ENCODE results near the gene VPS39. TPM values are rescaled to one million over a fixed set of nuclear protein-coding genes. Genes with fewer than 3 reads are reported as not detected.

VPS39 gene
- 10 to 100 TPM; 34.8 to 58.7 (median 50.2) TPM for total RNA-seq
- polyA plus RNA-seq: 10 to 100 TPM; 30.3 to 61.5 TPM
- long read RNA-seq, donor 1, full-length matches to known transcripts: 11 of 39 reads
- long read RNA-seq, donor 1, partial matches to known transcripts: 24 of 39 reads
- long read RNA-seq, donor 1, other reads (novel, unspliced or antisense): 4 of 39 reads
- long read RNA-seq, donor 2, full-length matches to known transcripts: 26 of 36 reads
- long read RNA-seq, donor 2, partial matches to known transcripts: 10 of 36 reads
- long read RNA-seq, donor 2, other reads (novel, unspliced or antisense): 0 of 36 reads
- long read RNA-seq, donor 3, full-length matches to known transcripts: 115 of 161 reads
- long read RNA-seq, donor 3, partial matches to known transcripts: 26 of 161 reads
- long read RNA-seq, donor 3, other reads (novel, unspliced or antisense): 20 of 161 reads

- Histone ChIP-seq H3K4me1 (ENCODE audit: insufficient read depth) (peaks cover 1% of the 10 kb centered on the region), H3K9me3 (no peaks in the 10 kb centered on the region), H3K4me3 (peak within 1 kb of the TSS; percentile 54), H3K27me3 (no peaks in the 10 kb centered on the region), H3K27ac (peak within 1 kb of the TSS in 1 of 2 donors; percentile 0), H3K36me3 (no peaks in the 10 kb centered on the region)
- WGBS, 3 donors: 1 to 2% (median 1%) methylated on average over 44 to 45 of the region's 45 CpGs
- DNase-seq: peak; percentile 69 to 88 (median 81)
- TF ChIP-seq EP300 (IDR thresholded peaks at IDR 0.05) (no peak), POLR2A (IDR thresholded peaks at IDR 0.05) (peak; percentile 52), CTCF (IDR thresholded peaks at IDR 0.05) (no peak)
- intact Hi-C loops (cut with DNase I): no loop called here
These were observed at the start of gene VPS39 for GRCh38 chr15:42207674-42208579. VPS39 (minus strand) TSS chr15:42208304; CDS start chr15:42208153, 151 bp downstream.

GRCh38 chr15:42253300-42253699 lies 45.2 kb upstream of the VPS39 start:
- no peak overlapping the region for H3K27ac ChIP-seq
- no peak overlapping the region for H3K4me3 ChIP-seq
- TF ChIP-seq CTCF (IDR thresholded peaks at IDR 0.05) (no peak), EP300 (IDR thresholded peaks at IDR 0.05) (no peak), POLR2A (IDR thresholded peaks at IDR 0.05) (no peak)
- no peaks in the 10 kb centered on the region for H3K36me3 ChIP-seq
- DNase-seq: no peak
- no peaks in the 10 kb centered on the region for H3K27me3 ChIP-seq
- WGBS, 3 donors: 96 to 99% (median 98%) methylated on average over 2 of the region's 2 CpGs
- no peaks in the 10 kb centered on the region for H3K9me3 ChIP-seq
- no peaks in the 10 kb centered on the region for H3K4me1 ChIP-seq (ENCODE audit: insufficient read depth)
- intact Hi-C loops (cut with DNase I): no loop called here

GRCh38 chr15:42240823-42241222 lies 32.7 kb upstream of the VPS39 start:
- H3K9me3 ChIP-seq: no peaks in the 10 kb centered on the region
- DNase-seq: no peak
- H3K36me3 ChIP-seq: peaks cover 4% of the 10 kb centered on the region
- 90 to 95% (median 91%) methylated on average over 1 of the region's 1 CpG for WGBS, 3 donors
- no peak overlapping the region for H3K27ac ChIP-seq
- intact Hi-C loops (cut with DNase I): no loop called here
- H3K4me3 ChIP-seq: no peak overlapping the region
- no peaks in the 10 kb centered on the region for H3K4me1 ChIP-seq (ENCODE audit: insufficient read depth)
- H3K27me3 ChIP-seq: no peaks in the 10 kb centered on the region
- TF ChIP-seq POLR2A (IDR thresholded peaks at IDR 0.05) (no peak), CTCF (IDR thresholded peaks at IDR 0.05) (no peak), EP300 (IDR thresholded peaks at IDR 0.05) (no peak)

GRCh38 chr15:42239528-42240182 lies 31.6 kb upstream of the VPS39 start:
- TF ChIP-seq POLR2A (IDR thresholded peaks at IDR 0.05): no peak
- no peak for TF ChIP-seq EP300 (IDR thresholded peaks at IDR 0.05)
- TF ChIP-seq CTCF (IDR thresholded peaks at IDR 0.05): no peak
- DNase-seq: no peak
- Histone ChIP-seq H3K36me3 (peaks cover 4% of the 10 kb centered on the region), H3K4me1 (ENCODE audit: insufficient read depth) (no peaks in the 10 kb centered on the region), H3K9me3 (no peaks in the 10 kb centered on the region), H3K4me3 (no peak overlapping the region), H3K27ac (no peak overlapping the region), H3K27me3 (no peaks in the 10 kb centered on the region)
- intact Hi-C loops (cut with DNase I): no loop called here

Data from ovary (tissue), 10 donors.